Measurements from ENCODE around the gene AIMP2. TPM values are rescaled to one million over a fixed set of nuclear protein-coding genes. Genes with fewer than 3 reads are reported as not detected.

The AIMP2 gene
- total RNA-seq, 4 donors from 2014 or later = 24.5 to 41.9 (median 37.5) TPM

DNA sequence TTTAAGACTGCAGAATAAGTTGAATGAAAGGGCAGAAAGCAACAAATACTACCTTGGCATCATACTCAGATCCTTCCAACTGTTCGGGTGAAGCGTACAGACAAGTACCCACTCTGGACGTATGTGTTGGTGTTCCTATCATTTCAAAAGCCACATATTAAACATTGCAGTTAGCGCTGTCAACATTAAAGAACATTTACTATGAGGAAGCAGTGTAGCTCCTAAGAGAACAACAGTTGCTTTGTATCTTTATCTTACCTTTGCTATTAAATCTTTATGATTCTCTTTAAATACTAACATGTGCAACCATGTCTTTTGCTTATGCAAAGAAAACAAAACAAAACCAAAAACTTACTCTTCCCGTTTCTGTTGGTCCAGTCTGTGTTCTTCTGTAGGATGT, 19.5 kb downstream of the AIMP2 start:
- H3K4me3 ChIP-seq = no peak overlapping the region
- 88% methylated on average over 5 of the region's 5 CpGs for WGBS
- H3K36me3 ChIP-seq = peaks cover 42 to 99% (median 77%) of the 10 kb centered on the region in 4 donors
- no peaks in the 10 kb centered on the region for H3K9me3 ChIP-seq
- H3K27ac ChIP-seq (replicated peaks in 1 of 4) = no peak overlapping the region
- H3K4me1 ChIP-seq = peaks cover 3 to 17% (median 8%) of the 10 kb centered on the region in 4 donors
- intact Hi-C loops (cut with DNase I) = no loop called here
- no peaks in the 10 kb centered on the region for H3K27me3 ChIP-seq
- DNase-seq (ENCODE audit: extremely low spot score) = no peak
- TF ChIP-seq POLR2A (IDR thresholded peaks at IDR 0.05; ENCODE audit: low read depth) (no peak), POLR2AphosphoS5 (IDR thresholded peaks at IDR 0.05) (no peak), EP300 (IDR thresholded peaks at IDR 0.05) (no peak)
- TF ChIP-seq, protein P1, sequence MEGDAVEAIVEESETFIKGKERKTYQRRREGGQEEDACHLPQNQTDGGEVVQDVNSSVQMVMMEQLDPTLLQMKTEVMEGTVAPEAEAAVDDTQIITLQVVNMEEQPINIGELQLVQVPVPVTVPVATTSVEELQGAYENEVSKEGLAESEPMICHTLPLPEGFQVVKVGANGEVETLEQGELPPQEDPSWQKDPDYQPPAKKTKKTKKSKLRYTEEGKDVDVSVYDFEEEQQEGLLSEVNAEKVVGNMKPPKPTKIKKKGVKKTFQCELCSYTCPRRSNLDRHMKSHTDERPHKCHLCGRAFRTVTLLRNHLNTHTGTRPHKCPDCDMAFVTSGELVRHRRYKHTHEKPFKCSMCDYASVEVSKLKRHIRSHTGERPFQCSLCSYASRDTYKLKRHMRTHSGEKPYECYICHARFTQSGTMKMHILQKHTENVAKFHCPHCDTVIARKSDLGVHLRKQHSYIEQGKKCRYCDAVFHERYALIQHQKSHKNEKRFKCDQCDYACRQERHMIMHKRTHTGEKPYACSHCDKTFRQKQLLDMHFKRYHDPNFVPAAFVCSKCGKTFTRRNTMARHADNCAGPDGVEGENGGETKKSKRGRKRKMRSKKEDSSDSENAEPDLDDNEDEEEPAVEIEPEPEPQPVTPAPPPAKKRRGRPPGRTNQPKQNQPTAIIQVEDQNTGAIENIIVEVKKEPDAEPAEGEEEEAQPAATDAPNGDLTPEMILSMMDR (IDR thresholded peaks at IDR 0.05) = no peak

DNA sequence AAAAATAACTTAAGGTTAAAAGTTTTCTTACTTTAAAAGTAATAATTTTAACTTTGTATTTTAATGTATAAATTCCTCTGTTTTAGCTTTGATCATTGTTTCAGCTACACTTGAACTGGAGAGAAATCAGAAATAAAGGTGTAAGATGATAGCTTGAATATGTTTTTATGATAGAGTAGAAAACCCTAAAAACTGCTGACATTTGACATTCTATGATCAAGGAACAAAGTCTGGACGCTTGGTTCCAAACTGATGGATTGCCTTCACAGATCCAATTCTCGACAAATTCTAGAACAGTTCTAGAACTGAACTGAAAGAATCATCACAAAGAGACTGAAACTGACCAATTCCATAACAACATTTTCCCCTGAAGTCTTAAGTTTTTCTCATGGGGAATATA, 21.9 kb downstream of the AIMP2 start, which contains the start of gene ANKRD61:
TSS of gene ANKRD61 (plus strand) at position 389 of the 400 bp plus-strand sequence. CDS start at position 389, 0 bp downstream.
- Histone ChIP-seq H3K36me3 (peaks cover 36 to 99% (median 80%) of the 10 kb centered on the region in 4 donors), H3K9me3 (no peaks in the 10 kb centered on the region), H3K27me3 (no peaks in the 10 kb centered on the region), H3K4me3 (no peak within 1 kb of the TSS), H3K27ac (replicated peaks in 1 of 4) (no peak within 1 kb of the TSS), H3K4me1 (peaks cover 3 to 12% (median 7%) of the 10 kb centered on the region in 4 donors)
- no peak for DNase-seq (ENCODE audit: extremely low spot score)
- WGBS = 78% methylated on average over 2 of the region's 2 CpGs
- intact Hi-C loops (cut with DNase I) = no loop called here
- TF ChIP-seq, protein P1 (IDR thresholded peaks at IDR 0.05) = no peak
- TF ChIP-seq POLR2AphosphoS5 (IDR thresholded peaks at IDR 0.05) = no peak
- no peak for TF ChIP-seq EP300 (IDR thresholded peaks at IDR 0.05)
- TF ChIP-seq POLR2A (IDR thresholded peaks at IDR 0.05; ENCODE audit: low read depth) = no peak

DNA sequence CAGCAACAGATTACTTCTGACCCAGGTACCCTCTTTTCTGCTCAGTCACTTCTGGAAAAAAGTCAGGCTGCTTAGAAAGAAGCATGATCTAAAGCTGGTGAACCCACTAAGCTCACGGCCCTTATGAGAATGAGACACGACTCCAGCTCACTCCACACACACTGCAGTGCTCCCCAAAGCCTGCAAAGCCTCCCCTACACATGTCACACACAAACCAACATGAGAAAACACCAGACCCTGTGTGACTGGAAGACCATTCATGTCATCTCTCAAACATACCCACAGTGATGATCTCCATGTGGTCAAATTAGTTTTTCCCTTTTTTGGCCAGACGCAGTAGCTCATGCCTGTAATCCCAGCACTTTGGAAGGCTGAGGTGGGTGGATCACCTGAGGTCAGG, 22.5 kb downstream of the AIMP2 start:
- DNase-seq (ENCODE audit: extremely low spot score) = no peak
- Histone ChIP-seq H3K27me3 (no peaks in the 10 kb centered on the region), H3K9me3 (no peaks in the 10 kb centered on the region), H3K4me3 (no peak overlapping the region), H3K4me1 (peaks cover under 1 to 6% (median 2%) of the 10 kb centered on the region in 4 donors), H3K36me3 (peaks cover 36 to 99% (median 79%) of the 10 kb centered on the region in 4 donors), H3K27ac (replicated peaks in 1 of 4) (no peak overlapping the region)
- intact Hi-C loops (cut with DNase I) = no loop called here
- no peak for TF ChIP-seq POLR2AphosphoS5 (IDR thresholded peaks at IDR 0.05)
- TF ChIP-seq, protein P1 (IDR thresholded peaks at IDR 0.05) = no peak
- TF ChIP-seq POLR2A (IDR thresholded peaks at IDR 0.05; ENCODE audit: low read depth) = no peak
- TF ChIP-seq EP300 (IDR thresholded peaks at IDR 0.05) = no peak
- WGBS = 85% methylated on average over 3 of the region's 3 CpGs

DNA sequence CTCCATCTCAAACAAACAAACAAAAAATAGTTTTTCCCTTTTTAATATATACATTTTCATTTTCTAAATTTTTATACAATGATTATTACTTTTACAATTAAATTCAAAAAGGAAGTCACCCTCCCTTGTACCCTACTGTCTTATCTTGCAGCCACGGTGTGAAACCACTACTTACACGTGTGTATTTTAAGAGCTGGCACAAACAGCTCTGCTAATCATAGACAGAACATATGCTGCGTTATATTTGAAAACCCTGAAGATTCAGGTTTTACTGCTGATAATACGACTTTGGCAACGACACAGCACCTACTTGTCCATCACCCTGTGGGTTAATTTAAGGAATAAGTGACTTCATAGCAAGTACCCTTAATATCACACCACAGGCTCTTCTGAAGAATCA, 23.1 kb downstream of the AIMP2 start:
- WGBS = 81% methylated on average over 5 of the region's 5 CpGs
- H3K36me3 ChIP-seq = peaks cover 36 to 99% (median 79%) of the 10 kb centered on the region in 4 donors
- DNase-seq (ENCODE audit: extremely low spot score) = no peak
- no peak overlapping the region for H3K4me3 ChIP-seq
- TF ChIP-seq POLR2AphosphoS5 (IDR thresholded peaks at IDR 0.05) = no peak
- TF ChIP-seq POLR2A (IDR thresholded peaks at IDR 0.05; ENCODE audit: low read depth) = no peak
- TF ChIP-seq EP300 (IDR thresholded peaks at IDR 0.05) = no peak
- TF ChIP-seq, protein P1 (IDR thresholded peaks at IDR 0.05) = no peak
- no peak overlapping the region for H3K27ac ChIP-seq (replicated peaks in 1 of 4)
- no peaks in the 10 kb centered on the region for H3K9me3 ChIP-seq
- no peaks in the 10 kb centered on the region for H3K4me1 ChIP-seq
- intact Hi-C loops (cut with DNase I) = no loop called here
- no peaks in the 10 kb centered on the region for H3K27me3 ChIP-seq

DNA sequence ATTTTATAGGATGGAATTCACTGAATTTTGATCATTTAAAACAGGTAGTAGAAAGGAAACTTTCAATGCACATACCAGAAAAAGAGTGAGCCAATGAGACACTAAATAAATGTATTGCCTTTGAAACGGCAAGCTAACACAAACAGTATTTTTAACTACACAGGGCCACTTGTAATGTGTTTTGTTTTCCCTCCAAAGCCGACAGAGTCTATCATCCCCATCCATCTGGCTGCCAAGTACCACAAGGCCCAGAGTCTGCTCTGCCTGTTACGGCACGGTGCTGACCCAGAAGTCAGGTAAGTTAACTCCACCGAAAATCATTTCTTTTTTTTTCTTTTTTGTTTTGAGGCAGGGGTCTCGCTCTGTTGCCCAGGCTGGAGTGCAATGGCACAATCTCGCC, 23.6 kb downstream of the AIMP2 start:
- Histone ChIP-seq H3K9me3 (no peaks in the 10 kb centered on the region), H3K4me1 (no peaks in the 10 kb centered on the region), H3K27me3 (no peaks in the 10 kb centered on the region), H3K27ac (replicated peaks in 1 of 4) (no peak overlapping the region), H3K4me3 (no peak overlapping the region), H3K36me3 (peaks cover 38 to 99% (median 77%) of the 10 kb centered on the region in 4 donors)
- intact Hi-C loops (cut with DNase I) = no loop called here
- TF ChIP-seq POLR2A (IDR thresholded peaks at IDR 0.05; ENCODE audit: low read depth) (no peak), POLR2AphosphoS5 (IDR thresholded peaks at IDR 0.05) (no peak), EP300 (IDR thresholded peaks at IDR 0.05) (no peak)
- TF ChIP-seq, protein P1 (IDR thresholded peaks at IDR 0.05) = no peak
- WGBS = 88% methylated on average over 7 of the region's 7 CpGs
- no peak for DNase-seq (ENCODE audit: extremely low spot score)

All from esophagus muscularis mucosa (tissue), 4 donors.